HG02943 (cell line): ENCODE measurements around the gene GCDH.
"Not testable (repeated sequence)": the region's sequence is repeated elsewhere in the genome, so short reads cannot be mapped to it uniquely, and the experiment has no call there.

Experiments
- ATAC-seq: cut with Tn5 transposase; IDR thresholded peaks from one replicate; pipeline ENCODE4 v1.9.1; 2021; ENCODE audit warnings: mild to moderate bottlenecking, low read depth, moderate library complexity; ENCODE audit not compliant: unreplicated experiment

GCDH gene

DNA sequence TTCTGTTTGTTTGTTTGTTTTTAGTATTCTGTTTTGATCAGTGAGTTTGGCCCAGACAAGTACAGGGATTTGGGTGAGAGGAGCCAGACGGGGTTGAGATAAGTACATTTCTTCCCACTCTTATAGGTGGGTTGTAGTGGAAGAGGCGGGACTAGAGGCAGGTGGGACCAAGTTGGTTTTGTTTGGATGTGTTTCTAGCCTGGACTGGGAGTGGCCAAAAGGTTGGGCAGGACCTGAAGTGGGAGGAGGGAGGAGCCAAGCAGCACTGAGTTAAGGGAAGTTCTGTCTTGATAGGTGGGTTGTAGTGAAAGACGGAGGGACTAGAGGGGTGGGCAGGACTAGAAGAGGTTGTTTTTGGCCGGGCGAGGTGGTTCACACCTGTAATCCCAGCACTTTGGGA, 18.7 kb upstream of the GCDH start:
- ATAC-seq: no peak

DNA sequence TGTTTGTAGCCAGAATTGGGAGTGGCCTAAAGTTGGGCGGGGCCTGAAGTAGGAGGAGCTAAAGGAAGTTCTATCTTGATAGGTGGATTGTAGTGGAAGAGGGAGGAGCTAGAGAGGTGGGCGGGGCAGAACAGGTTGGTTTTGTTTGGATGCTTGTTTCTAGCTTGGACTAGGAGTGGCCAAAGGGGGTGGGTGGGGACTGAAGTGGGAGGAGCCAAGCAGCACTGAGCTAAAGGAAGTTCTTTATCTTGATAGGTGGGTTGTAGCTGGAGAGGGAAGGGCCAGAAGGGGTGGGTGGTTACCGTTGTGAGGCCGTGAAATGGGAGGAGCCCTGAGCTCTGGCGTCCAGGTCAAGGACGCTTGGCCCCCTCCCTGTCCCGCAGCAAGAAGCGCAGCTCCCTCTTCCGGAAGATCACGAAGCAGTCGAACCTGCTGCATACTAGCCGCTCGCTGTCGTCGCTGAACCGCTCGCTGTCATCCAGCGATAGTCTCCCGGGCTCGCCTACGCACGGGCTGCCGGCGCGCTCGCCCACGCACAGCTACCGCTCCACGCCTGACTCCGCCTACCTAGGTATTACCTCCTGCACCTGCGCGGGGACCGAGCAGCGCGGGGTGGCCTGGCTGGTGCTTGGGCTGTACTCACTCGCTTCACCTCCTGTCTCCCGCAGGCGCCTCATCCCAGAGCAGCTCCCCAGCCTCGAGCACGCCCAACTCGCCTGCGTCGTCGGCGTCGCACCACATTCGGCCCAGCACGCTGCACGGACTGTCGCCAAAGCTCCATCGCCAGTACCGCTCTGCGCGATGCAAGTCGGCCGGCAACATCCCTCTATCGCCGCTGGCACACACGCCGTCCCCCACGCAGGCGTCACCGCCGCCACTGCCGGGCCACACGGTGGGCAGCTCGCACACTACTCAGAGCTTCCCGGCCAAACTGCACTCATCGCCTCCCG, 17.7 kb upstream of the GCDH start:
- no peak for ATAC-seq

DNA sequence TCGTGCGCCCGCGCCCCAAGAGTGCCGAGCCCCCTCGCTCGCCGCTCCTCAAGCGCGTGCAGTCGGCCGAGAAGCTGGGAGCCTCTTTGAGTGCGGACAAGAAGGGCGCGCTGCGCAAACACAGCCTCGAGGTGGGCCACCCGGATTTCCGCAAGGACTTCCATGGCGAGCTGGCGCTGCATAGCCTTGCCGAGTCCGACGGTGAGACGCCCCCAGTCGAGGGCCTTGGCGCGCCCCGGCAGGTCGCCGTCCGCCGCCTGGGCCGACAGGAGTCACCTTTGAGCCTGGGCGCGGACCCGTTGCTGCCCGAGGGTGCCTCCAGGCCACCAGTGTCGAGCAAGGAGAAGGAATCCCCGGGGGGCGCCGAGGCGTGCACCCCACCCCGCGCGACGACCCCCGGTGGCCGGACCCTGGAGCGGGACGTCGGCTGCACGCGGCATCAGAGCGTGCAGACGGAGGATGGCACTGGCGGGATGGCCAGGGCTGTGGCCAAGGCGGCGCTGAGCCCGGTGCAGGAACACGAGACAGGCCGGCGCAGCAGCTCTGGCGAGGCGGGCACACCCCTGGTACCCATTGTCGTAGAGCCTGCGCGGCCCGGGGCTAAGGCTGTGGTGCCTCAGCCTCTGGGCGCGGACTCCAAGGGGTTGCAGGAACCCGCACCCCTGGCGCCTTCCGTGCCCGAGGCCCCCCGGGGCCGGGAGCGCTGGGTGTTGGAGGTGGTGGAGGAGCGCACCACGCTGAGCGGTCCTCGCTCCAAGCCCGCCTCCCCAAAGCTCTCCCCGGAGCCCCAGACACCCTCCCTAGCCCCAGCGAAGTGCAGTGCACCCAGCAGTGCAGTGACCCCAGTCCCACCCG, 16.8 kb upstream of the GCDH start:
- no peak for ATAC-seq

DNA sequence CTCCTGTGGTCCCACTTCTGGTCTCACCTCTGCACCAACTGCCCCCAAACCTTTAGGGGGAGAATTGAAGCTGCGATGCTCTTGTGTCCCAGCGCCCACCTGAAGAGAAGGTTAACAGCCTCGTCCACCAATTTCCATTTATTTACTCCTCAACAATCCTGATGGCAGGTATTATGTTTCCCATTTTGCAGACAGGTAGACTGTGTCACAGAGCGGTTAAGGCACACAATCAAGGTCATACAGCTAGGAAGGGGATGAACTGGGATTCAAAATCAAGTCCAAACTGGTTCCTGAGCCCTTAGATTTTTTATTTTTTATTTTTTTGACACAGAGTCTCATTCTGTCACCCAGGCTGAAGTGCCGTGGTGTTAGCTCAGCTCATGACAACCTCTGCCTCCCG, 15.9 kb upstream of the GCDH start:
- ATAC-seq: no peak

DNA sequence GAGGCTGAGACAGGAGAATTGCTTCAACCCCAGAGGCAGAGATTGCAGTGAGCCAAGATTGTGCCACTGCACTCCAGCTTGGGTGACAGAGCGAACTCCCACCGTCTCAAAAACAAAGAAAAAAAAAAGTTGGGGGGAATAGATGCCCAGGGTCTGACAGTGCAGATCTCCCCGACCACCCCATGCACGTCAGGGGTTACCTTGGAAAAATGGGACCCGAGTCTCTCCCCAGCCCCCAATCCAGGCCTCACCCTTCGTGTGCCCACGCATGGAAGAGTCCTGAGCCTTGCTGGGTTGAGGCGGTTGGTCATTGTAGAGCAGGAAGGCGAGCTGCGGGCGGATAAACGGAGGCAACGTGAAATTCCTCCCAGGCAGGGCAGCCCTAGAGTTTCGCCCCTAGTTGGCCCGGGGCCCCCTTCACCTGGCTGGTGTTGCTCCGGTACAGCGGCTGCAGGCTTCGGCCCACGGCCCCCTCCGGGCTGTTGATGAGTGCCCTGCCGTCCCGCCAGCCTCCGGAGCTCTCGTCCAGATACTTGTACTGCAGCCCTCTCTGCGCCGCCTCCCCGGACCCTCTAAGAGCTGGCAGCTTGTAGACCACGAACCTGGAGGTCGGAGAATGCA, 10.3 kb upstream of the GCDH start:
- no peak for ATAC-seq

DNA sequence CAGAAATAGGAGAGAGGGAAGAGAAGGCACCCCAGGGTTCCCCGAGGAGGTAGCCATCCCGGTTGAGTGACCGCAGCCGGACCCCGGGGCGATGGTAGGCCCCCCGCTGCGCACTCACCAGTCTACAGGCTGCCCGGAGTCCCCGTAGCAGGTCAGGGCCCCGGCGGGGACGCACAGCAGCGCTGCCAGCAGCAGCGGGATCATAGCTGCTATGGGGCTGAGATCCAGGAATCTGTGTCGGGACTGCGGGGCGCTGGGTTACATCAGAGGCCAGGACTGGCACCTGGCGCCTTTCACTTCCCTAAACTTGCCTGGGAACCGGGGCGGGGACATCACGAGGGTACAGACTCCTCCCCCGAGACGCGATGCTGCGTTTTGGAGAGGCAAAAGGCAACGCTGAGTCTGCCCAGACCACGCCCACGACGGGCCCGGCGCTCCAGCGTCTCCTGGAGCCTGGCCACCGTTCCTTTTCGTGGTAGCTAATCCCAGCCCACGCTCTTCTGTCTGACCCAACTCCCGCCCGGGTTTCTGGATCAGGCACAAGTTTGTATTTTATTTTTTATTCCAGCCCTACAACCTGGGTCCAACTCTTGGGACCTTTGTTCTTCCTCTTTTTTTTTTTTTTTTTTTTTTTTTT, 9.7 kb upstream of the GCDH start, which contains the start of gene DNASE2:
TSS of gene DNASE2 (minus strand) at position 278 of the 637 bp plus-strand sequence. CDS start at position 204, 74 bp downstream.
- ATAC-seq: peak; percentile 82

DNA sequence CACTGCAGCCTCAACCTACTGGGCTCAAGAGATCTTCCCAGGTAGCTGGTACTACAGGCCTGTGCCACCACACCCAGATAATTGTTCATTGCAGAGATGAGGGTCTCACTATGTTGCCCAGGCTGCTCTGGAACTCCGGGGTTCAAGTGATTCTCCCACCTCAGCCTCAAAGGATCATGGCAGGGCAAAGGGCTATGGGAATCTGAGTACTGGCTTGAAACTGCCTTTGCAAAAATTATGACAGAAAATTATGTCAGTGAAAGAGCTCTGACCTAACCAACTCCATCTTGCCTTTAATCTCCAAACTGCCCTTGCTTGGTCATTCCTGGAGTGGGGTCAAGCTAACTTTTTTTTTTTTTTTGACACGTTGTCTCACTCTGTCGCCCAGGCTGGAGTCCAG, 8.4 kb upstream of the GCDH start:
- ATAC-seq: no peak

DNA sequence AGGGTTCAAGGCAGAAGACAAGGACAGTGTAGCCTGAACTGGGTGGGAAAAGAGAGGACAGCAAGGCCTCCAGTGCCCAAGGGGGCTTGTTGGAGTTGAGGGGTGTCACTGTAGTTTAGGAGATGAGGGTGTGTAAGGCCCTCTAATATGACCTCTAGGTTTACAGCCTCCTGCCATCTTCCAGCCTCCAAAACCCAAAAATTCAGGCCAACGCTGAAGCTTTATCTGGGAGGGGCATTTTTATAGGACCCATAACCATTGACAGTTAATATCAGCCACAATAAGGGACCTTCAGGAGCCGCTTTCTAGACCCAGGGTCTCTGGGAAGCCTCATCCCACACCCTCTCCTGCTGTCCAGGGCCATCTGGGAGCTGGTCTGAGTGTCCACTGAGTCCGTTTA, 6.8 kb upstream of the GCDH start:
- no peak for ATAC-seq

DNA sequence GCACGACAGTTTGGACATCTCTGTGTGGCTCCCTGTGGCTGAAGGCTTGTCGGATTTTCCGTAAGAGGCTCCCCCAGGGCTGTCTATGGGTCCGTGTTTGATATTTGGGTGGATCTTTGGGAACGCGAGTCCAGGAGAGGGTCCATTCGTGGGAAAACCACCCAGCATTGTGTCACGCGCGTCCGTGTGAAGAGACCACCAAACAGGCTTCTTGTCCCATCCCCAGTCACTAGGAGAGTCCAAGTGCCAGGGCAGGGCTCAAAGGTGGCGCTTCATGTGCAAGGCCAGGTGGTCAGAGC, 6.4 kb upstream of the GCDH start:
- no peak for ATAC-seq

DNA sequence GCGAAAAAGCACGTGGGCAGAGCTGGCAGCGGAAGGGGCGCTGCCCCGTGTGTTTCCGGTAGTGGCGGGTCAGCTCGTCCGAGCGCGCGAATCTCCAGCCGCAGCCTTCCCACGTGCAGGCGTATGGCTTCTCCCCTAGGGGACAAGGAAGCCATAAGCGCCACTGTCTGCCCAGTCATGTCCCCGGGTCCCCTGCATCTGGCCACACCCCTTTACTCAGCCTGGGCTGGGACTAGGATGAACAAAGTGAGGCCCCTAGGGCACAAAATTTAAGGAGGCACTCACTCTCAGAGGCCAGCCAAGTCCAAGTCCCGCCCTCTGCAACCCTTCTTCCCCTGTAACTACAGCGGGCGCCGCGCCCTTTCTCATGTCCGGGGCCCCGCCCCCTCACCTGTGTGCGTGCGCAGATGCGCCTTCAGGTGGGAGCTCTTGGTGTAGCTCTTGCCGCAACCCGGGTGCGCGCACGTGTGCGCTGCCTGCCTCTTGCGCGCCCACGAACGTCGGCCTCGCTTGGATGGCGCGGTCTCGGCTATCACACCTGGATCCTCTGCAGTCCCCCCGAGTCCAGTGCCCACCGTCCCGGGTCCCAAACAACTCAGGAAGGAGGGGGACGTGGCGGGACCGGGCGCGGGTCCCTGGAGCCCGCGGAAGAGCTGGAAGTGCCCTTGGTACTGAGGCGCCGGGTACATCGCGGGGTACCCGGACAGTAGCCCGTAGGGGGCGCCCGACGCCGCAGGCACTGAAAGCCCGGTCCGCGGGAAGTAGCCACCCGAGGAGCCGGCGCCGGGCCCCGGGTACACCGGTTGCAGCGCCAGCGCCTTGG, 5.8 kb upstream of the GCDH start:
- ATAC-seq: no peak

DNA sequence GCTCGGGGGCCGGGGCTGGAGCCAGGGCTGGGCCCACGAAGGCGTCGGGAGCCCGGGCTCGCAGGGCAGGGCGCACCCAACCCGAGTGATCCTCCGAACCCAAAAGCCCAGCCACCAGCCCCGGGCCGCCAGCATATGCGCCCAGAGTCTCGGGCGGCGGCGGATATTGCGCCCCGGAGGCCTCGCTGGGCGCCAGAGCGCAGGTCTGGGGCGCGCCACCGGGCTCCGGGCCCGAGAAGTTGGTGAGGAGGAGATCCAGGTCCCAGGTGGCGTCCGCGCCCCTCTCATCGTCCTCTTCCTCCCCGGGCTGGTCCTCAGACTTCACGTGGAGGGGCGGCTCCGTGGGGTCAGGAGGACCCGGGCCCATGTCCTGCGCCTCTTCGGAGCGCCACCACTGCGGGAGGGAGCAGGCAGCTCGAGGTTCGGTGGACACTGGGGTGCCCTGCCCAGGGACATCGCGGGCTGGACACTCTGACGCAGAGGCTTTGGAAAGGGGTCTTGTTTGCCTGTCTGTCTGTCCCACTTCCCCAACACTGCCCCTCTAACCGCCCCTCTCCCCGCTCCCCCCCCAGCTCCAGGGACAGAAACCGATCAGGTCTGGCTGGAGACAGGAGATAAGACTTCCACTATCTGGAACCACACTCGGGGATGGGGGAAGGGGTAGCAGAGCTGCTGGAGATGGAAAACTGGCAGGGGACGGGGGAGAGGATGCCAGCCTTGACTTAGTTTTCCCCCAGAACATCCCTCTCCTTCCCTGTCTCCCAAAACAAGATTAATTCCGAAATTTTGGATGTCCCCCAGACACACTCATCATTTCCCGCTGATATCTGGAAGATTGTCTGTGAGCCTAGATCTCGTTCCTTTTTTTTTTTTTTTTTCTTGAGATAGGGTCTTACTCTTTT, 5.0 kb upstream of the GCDH start:
- ATAC-seq: no peak

DNA sequence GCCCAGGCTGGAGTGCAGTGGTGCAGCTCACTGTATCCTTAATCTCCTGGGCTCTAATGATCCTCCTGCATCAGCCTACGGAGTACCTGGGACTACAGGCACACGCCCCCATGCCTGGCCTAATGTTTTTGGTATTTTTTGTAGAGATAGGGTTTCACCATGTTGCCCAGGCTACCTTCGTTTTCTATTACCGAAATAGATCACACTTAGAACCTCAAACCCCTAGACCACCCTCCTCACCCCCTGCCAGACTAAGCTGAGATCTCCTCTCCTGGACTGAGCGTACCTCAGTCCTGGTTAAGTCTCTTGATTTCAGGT, 4.3 kb upstream of the GCDH start:
- no peak for ATAC-seq

DNA sequence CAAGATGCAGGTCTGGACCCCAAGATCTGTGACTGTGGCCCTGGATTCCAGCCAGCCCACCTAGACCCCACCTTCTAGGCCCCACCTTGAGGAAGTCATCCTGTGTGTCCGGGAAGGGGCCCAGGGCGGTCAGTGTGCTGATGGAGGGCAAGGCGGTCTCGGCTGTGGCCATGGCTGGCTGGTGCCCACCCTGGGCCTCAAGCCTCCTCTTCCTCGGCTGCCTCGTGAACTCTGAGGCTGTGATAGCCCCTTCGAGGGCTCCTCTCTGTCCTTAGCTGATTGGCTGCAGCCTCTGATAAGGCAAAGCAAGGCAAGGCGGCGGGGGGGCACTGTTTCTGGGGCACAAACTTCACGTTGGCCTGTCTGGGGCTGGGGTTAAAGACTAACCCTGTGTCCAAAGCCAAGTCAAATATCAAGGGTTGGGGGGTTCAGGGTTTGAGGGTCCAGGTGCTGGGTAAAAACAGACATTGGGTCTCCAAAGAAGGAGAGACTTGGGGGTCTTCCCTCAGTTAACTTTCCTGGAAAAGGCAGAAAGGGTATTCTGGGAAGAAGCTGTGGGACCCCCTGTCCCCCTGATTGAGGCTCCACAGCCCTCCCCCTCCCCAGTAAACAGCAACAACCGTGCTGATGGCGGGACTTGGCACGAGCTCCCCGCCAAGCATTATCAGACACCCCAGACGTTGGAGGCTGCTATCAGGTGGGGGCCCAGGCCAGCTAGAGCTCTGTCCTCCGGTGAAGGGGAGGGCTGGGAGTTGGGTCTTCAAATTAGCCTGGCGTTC, 3.8 kb upstream of the GCDH start, which contains the start of gene KLF1:
TSS of gene KLF1 (minus strand) at position 233 of the 779 bp plus-strand sequence. CDS start at position 172, 61 bp downstream.
- ATAC-seq: no peak

DNA sequence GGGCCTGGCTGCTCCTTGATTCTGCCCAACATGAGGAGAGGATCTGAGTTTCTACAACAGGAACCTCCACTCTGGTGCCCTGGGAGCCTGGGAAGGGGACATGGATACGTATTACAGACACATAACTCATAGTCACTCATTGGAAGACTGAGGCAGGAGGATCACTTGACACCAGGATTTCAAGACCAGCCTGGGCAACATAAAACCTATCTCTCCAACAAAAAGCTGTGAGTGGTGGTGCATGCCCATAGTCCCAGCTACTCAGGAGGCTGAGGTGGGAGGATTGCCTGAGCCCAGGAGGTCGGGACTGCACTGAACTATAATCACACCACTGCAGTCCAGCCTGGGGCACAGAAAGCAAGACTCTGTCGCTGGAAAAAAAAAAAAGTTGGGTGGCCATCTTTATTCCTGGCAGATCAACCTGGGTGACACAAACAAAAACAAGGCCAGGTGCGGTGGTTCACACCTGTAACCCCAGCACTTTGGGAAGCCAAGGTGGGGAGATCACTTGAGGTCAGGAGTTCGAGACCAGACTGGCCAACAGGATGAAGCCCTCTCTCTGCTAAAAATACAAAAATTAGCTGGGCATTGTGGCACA, 2.9 kb upstream of the GCDH start:
- no peak for ATAC-seq

DNA sequence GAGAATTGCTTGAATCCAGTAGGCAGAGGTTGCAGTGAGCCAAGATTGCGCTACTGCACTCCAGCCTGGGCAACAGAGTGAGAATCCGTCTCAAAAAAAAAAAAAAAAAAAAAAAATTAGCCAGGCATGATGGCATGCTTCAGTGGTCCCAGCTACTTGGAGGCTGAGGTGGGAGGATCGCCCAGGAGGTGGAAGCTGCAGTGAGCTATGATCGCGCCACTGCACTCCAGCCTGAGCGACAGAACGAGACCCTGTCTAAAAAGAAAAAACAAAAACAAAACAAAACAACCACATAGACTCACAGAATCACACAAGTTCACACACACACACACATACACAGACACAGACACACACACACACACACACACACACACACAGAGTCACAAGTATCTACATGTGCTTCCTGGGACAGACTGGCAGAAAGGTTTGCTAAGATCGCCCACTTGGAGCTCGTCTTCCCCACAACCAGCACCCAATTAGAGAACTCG, 617 bp upstream of the GCDH start:
- not testable (repeated sequence) for ATAC-seq

DNA sequence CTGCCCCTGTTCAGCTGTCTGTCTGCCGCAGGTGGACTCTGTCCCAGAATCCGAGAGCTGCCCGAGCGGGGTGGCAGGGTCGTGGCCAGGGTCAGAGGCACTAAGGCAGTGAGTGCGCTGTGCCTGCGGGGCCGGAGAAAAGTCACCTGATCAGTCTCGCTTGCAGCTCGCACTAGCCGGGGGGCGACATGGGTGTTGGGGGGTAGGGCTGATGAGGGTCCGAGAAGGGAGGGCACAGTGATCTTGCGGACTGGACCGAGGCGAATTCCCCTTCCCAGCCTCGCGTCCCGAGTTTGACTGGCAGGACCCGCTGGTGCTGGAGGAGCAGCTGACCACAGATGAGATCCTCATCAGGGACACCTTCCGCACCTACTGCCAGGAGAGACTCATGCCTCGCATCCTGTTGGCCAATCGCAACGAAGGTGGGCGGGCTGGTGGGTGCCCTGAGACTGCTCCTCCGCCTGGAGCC, 627 bp downstream of the GCDH start:
- no peak for ATAC-seq

DNA sequence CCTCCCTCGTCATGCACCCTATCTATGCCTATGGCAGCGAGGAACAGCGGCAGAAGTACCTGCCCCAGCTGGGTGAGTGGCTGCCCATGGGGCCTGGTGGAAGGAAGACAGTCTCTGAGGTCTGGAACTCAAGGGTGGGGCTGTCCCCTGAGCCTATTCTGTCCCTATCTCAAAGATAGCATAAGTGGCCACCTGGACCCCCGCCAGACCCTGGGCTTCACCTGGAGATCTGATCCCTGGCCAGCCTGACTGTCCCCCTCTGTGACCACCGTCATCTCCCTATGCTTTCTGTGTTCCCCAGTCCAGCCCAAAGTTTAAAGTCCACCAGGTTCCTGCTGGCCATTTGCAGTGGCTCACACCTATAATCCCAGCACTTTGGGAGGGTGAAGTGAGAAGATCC, 2.6 kb downstream of the GCDH start:
- ATAC-seq: no peak
